Measurements from ENCODE around the gene TIMM44. TPM values are rescaled to one million over a fixed set of nuclear protein-coding genes. Genes with fewer than 3 reads are reported as not detected.

TIMM44 gene
- polyA plus RNA-seq, 1 of the 3 experiments (the other 2 are of a cell fraction), result 49.7 TPM

DNA sequence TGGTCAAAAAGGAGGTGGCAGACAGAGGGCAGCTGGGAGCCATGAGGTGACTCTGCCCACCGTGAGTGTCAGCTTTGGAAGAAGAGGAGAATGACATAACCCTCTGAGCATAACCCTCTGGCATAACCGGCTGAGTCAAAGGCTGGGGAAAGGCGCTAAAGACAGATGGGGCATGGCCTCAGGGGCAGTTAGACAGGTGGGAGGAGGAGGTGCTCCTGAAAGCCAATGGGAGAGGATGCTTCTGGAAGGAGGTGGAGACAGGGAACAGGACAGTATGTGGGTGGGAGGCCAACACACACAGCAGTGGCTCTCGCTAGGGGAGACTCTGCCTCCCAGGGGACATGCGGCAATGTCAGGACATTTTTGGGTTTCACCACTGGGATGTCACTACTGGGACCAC, 44.8 kb upstream of the TIMM44 start:
- 76% methylated on average over 3 of the region's 5 CpGs for WGBS (ENCODE audit: low lambda C conversion rate)
- Histone ChIP-seq H3F3A (replicated peaks; ENCODE audit: insufficient read depth) (no peaks in the 10 kb centered on the region), H2AFZ (ENCODE audit: low read depth) (no peak overlapping the region), H3K79me2 (ENCODE audit: insufficient read depth) (peaks cover 94% of the 10 kb centered on the region), H3K4me2 (no peak overlapping the region), H3K4me3 (ENCODE audit: low read depth in 2 of 2, low read length in 1 of 2) (no peak overlapping the region), H4K20me1 (ENCODE audit: insufficient read depth) (peaks cover 90% of the 10 kb centered on the region), H3K9me3 (no peaks in the 10 kb centered on the region), H3K9ac (no peak overlapping the region), H3K27me3 (ENCODE audit: insufficient read depth) (no peaks in the 10 kb centered on the region), H3K9me2 (no peaks in the 10 kb centered on the region), H3K36me3 (replicated peaks in 1 of 2; ENCODE audit: control insufficient read depth in 1 of 2, insufficient read depth in 2 of 2, low read length in 1 of 2) (peaks cover 25 to 60% of the 10 kb centered on the region in 2 experiments), H3K4me1 (ENCODE audit: control insufficient read depth in 1 of 2, insufficient read depth in 2 of 2, low read depth in 1 of 2, low read length in 1 of 2) (peaks cover 0 to 11% of the 10 kb centered on the region in 2 experiments; a peak in 2 of 4 replicates), H3K27ac (ENCODE audit: low read depth in 2 of 2, low read length in 1 of 2) (no peak overlapping the region)
- ChIA-PET CTCF (interaction anchor here (1.3 to 2.0 kb wide), 3 partner anchors 8 to 18 kb away, joined by 3 to 7 read pairs (median 5); partner anchors contain the start of gene ELAVL1), POLR2A (no interaction called here)
- no peak for DNase-seq
- TF ChIP-seq CHD2 (IDR thresholded peaks at IDR 0.05; ENCODE audit: low read length, partially characterized antibody) (no peak), RCOR1 (IDR thresholded peaks at IDR 0.05; ENCODE audit: low read length) (no peak), GABPA (IDR thresholded peaks at IDR 0.05; ENCODE audit: low read depth) (no peak), MXI1 (IDR thresholded peaks at IDR 0.05; ENCODE audit: low read depth, low read length) (no peak), TEAD4 (IDR thresholded peaks at IDR 0.05; ENCODE audit: borderline replicate concordance, insufficient read depth) (no peak), FOSL2 (IDR thresholded peaks at IDR 0.05; ENCODE audit: borderline replicate concordance, low read depth) (no peak), EZH2phosphoT487 (IDR thresholded peaks at IDR 0.05; ENCODE audit: borderline replicate concordance, low read depth) (no peak), RFX5 (IDR thresholded peaks at IDR 0.05; ENCODE audit: low read length) (no peak)
- TF ChIP-seq, protein P1, sequence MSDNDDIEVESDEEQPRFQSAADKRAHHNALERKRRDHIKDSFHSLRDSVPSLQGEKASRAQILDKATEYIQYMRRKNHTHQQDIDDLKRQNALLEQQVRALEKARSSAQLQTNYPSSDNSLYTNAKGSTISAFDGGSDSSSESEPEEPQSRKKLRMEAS (IDR thresholded peaks at IDR 0.05; ENCODE audit: low read depth), result no peak
- TF ChIP-seq, protein P2, sequence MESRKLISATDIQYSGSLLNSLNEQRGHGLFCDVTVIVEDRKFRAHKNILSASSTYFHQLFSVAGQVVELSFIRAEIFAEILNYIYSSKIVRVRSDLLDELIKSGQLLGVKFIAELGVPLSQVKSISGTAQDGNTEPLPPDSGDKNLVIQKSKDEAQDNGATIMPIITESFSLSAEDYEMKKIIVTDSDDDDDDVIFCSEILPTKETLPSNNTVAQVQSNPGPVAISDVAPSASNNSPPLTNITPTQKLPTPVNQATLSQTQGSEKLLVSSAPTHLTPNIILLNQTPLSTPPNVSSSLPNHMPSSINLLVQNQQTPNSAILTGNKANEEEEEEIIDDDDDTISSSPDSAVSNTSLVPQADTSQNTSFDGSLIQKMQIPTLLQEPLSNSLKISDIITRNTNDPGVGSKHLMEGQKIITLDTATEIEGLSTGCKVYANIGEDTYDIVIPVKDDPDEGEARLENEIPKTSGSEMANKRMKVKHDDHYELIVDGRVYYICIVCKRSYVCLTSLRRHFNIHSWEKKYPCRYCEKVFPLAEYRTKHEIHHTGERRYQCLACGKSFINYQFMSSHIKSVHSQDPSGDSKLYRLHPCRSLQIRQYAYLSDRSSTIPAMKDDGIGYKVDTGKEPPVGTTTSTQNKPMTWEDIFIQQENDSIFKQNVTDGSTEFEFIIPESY (IDR thresholded peaks at IDR 0.05; ENCODE audit: borderline replicate concordance, low read depth), result no peak

DNA sequence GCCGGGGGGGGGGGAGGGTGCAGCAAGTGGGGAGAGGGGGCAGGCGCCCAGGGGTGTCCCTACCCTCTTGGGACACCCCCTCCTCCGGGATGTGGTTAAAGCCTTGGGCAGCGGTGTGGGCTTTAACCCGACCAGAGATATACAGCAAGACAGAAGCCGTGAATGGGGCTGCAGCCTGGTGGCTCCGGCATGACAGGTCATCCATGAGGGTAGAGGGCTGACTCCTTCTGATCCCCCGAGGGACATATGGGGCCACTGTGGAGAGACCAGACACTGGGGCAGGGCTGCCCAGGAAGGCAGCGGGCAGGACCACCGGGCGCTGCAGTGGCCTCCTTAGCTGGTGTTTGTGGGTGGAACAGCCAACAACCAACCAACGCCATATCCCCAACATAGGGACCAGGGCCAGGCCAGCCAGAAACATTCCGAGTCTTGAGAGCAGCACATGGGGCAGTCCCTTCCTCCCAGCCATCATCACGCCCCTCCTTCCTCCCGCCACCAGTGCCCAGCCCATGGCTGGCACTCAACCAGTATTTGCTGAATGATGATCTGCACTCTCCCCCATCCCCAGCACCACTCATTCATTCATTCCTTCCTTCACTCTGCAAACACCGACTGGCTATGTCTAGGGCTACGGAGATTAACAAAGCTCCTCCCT, 43.8 kb upstream of the TIMM44 start:
- Histone ChIP-seq H3K9ac (no peak overlapping the region), H3K79me2 (ENCODE audit: insufficient read depth) (peaks cover 94% of the 10 kb centered on the region), H3K36me3 (replicated peaks in 1 of 2; ENCODE audit: control insufficient read depth in 1 of 2, insufficient read depth in 2 of 2, low read length in 1 of 2) (peaks cover 23 to 69% of the 10 kb centered on the region in 2 experiments), H4K20me1 (ENCODE audit: insufficient read depth) (peaks cover 89% of the 10 kb centered on the region), H3K9me3 (no peaks in the 10 kb centered on the region), H3K27me3 (ENCODE audit: insufficient read depth) (no peaks in the 10 kb centered on the region), H3K27ac (ENCODE audit: low read depth in 2 of 2, low read length in 1 of 2) (peak overlapping the region in 1 of 2 experiments; percentile 39; a peak in 2 of 4 replicates), H3F3A (replicated peaks; ENCODE audit: insufficient read depth) (no peaks in the 10 kb centered on the region), H3K4me3 (ENCODE audit: low read depth in 2 of 2, low read length in 1 of 2) (no peak overlapping the region), H3K9me2 (no peaks in the 10 kb centered on the region), H3K4me1 (ENCODE audit: control insufficient read depth in 1 of 2, insufficient read depth in 2 of 2, low read depth in 1 of 2, low read length in 1 of 2) (peaks cover 0 to 11% of the 10 kb centered on the region in 2 experiments; a peak in 2 of 4 replicates), H3K4me2 (peak overlapping the region; percentile 32; the same call in 1 of the 2 replicates), H2AFZ (ENCODE audit: low read depth) (no peak overlapping the region)
- CTCF ChIA-PET, result interaction anchor here (1.1 to 1.6 kb wide), 3 partner anchors 9 to 17 kb away, joined by 3 to 7 read pairs (median 6); no protein-coding TSS in a partner anchor
- 65% methylated on average over 4 of the region's 17 CpGs for WGBS (ENCODE audit: low lambda C conversion rate)
- POLR2A ChIA-PET, result no interaction called here
- no peak for DNase-seq
- TF ChIP-seq MXI1 (IDR thresholded peaks at IDR 0.05; ENCODE audit: low read depth, low read length) (no peak), POLR2AphosphoS5 (IDR thresholded peaks at IDR 0.05; ENCODE audit: low read depth, low read length) (no peak), EP300 (IDR thresholded peaks at IDR 0.05; ENCODE audit: borderline replicate concordance in 1 of 2, low read depth in 1 of 2, low read length in 1 of 2) (no peak), TEAD4 (IDR thresholded peaks at IDR 0.05; ENCODE audit: borderline replicate concordance, insufficient read depth) (no peak), MEF2A (IDR thresholded peaks at IDR 0.05; ENCODE audit: borderline replicate concordance, low read depth) (no peak), YY1 (IDR thresholded peaks at IDR 0.05; ENCODE audit: low read depth) (no peak), RXRA (IDR thresholded peaks at IDR 0.05; ENCODE audit: borderline replicate concordance, low read depth) (no peak), EZH2phosphoT487 (IDR thresholded peaks at IDR 0.05; ENCODE audit: borderline replicate concordance, low read depth) (no peak), GATA2 (CRISPR knock-in tag; IDR thresholded peaks at IDR 0.05) (no peak), NRF1 (IDR thresholded peaks at IDR 0.05; ENCODE audit: low read depth, low read length) (no peak), NFIC (IDR thresholded peaks at IDR 0.05; ENCODE audit: borderline replicate concordance) (no peak), RCOR1 (IDR thresholded peaks at IDR 0.05; ENCODE audit: low read length) (no peak), FOXJ3 (CRISPR knock-in tag; IDR thresholded peaks at IDR 0.05) (no peak), RFX5 (IDR thresholded peaks at IDR 0.05; ENCODE audit: low read length) (no peak)
- TF ChIP-seq, protein P3, sequence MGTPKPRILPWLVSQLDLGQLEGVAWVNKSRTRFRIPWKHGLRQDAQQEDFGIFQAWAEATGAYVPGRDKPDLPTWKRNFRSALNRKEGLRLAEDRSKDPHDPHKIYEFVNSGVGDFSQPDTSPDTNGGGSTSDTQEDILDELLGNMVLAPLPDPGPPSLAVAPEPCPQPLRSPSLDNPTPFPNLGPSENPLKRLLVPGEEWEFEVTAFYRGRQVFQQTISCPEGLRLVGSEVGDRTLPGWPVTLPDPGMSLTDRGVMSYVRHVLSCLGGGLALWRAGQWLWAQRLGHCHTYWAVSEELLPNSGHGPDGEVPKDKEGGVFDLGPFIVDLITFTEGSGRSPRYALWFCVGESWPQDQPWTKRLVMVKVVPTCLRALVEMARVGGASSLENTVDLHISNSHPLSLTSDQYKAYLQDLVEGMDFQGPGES (IDR thresholded peaks at IDR 0.05; ENCODE audit: low read depth, low read length), result no peak
- TF ChIP-seq, protein P2 (IDR thresholded peaks at IDR 0.05; ENCODE audit: borderline replicate concordance, low read depth), result no peak
- TF ChIP-seq, protein P1 (IDR thresholded peaks at IDR 0.05; ENCODE audit: low read depth), result no peak

All from SK-N-SH (cell line).